GM12892 (cell line): ENCODE measurements around the gene SBNO1.
A peak's percentile ranks its signal among the peaks of the same experiment; 100 is the strongest.

Experiments
- DNase-seq: peaks from one replicate; pipeline ENCODE4 v3.0.0; 2011; ENCODE audit not compliant: insufficient read length
- FAIRE-seq: peaks from 2 replicates; lab custom pipeline; 2011; peaks lifted over from hg19 to GRCh38; lab: Jason Lieb, UNC
- POLR2A ChIP-seq: IDR thresholded peaks from 2 replicates; pipeline ENCODE4 v1.6.1; 2011; ENCODE audit warnings: low read depth, low read length, control low read depth
- POLR2AphosphoS5 ChIP-seq: IDR thresholded peaks from 2 replicates; pipeline ENCODE4 v1.6.1; 2011; ENCODE audit warnings: low read depth, low read length, control low read depth
- TAF1 ChIP-seq: IDR thresholded peaks from 2 replicates; pipeline ENCODE4 v1.6.1; 2011; ENCODE audit warnings: low read depth, mild to moderate bottlenecking, control low read depth, low read length, borderline replicate concordance

SBNO1 gene

DNA sequence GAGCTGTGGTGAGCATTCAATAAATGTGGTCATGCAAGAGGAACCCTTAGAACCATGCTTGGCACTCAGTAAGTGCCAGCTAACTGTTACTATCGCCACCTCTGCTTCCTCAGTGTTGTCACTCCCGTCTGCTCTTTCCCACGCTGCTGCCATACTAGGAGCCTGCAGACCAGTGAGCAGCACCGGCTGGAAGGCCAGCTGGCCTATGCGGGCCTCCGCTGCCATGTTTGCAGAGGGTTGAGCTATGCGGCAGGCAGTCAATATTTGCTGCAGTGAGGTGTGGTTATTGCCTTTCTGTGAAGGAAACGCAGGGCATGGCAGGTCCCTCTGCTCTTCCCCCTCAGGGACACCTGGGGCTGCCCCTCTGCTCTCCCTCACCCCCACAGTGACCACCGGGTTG, 32.3 kb upstream of the SBNO1 start:
- TF ChIP-seq POLR2A (no peak), POLR2AphosphoS5 (no peak), TAF1 (no peak)
- FAIRE-seq = no peak

GRCh38 chr12:123396543-123396942, 31.9 kb upstream of the SBNO1 start:
- DNase-seq = no peak
- no peak for TF ChIP-seq TAF1
- TF ChIP-seq POLR2A = no peak
- TF ChIP-seq POLR2AphosphoS5 = no peak
- no peak for FAIRE-seq

More for the DNA sequence above, 32.3 kb upstream of the SBNO1 start:
- DNase-seq = no peak

GRCh38 chr12:123395236-123395635, 30.6 kb upstream of the SBNO1 start:
- DNase-seq (no peak), FAIRE-seq (no peak)
- TF ChIP-seq TAF1 = no peak
- no peak for TF ChIP-seq POLR2A

- DNase-seq = no peak
- FAIRE-seq = no peak
- no peak for TF ChIP-seq TAF1
- no peak for TF ChIP-seq POLR2A
- no peak for TF ChIP-seq POLR2AphosphoS5
Measured at GRCh38 chr12:123393747-123394146, 29.1 kb upstream of the SBNO1 start.

- DNase-seq (no peak), FAIRE-seq (no peak)
- TF ChIP-seq POLR2AphosphoS5 = no peak
- no peak for TF ChIP-seq TAF1
- TF ChIP-seq POLR2A = 0 out of 2 replicates have a peak, but pooled peaks have one; percentile 26
Measured at GRCh38 chr12:123391546-123392343, 27.1 kb upstream of the SBNO1 start.

GRCh38 chr12:123390498-123391426, 26.1 kb upstream of the SBNO1 start:
- FAIRE-seq (no peak), DNase-seq (no peak)
- no peak for TF ChIP-seq POLR2A

DNA sequence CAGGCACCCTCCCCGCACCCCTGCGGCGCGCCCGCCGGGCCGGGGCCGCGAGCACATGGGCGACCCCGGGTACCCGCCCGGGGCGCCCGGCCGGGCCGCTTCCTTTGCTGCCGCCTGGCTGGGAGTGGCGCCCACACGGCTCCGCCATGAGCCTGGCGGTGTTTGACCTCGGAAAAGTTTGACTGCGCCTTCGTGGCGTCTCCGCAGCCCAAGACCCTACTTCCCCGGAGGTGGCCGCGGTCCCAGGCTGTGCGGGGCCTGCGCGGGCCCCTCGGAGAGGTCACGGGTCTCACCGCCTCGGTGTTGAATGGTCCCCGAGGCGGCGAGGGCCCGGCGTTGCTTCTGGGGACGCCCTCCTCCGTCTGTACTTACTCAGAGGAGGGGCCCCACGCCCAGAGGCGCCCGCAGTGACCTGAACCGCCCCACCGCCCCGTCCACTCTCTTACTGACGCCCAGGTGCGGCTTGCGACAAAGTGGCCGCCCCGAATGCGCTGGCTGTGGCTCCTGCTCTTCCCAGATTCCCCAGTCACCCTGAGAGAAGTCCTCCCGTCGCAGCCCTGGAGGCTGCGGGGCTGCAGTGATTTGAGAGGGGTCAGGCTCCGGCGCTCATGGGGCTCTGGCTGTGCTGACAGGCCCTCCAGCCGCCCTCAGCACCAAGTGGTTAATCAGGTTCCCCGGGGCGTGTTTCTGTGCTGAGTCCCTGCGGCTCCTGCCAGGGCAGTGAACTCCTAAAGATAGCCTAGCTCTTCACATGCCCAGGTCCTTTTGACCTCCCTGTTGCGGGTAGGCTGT, 25.1 kb upstream of the SBNO1 start:
- FAIRE-seq (no peak), DNase-seq (peak; percentile 60)
- TF ChIP-seq POLR2A (peak; percentile 42; the same call in 1 of the 2 replicates), POLR2AphosphoS5 (no peak)

DNA sequence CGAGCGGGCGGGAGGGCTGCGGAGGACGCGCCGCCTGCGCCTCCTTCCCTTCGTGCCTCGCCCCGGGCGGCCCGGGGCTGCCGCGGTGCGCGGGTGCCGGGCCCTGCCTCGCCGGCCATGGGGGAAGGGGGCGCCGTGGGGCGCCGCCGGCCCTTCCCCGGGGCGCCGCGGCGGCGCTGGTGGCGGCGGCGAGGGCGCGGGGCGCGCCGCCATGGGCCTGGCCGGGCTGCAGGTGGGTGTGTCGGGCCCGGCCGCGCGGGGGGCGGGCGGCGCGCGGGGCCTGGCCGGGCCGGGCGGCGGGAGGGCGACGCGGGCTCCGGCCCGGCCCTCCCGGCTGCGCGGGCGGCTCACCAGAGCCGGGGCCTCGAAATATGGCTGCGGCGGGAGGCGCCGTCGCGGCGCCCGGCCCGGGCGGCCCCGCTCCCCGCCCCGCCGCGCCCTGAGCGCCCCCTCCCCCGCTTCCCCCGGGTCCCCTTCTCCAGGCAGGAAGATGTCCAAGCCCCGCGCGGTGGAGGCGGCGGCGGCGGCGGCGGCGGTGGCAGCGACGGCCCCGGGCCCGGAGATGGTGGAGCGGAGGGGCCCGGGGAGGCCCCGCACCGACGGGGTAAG, 24.4 kb upstream of the SBNO1 start:
- no peak for DNase-seq
- no peak for TF ChIP-seq POLR2AphosphoS5
- TF ChIP-seq POLR2A = no peak
- no peak for TF ChIP-seq TAF1
- FAIRE-seq = no peak

- TF ChIP-seq TAF1 (no peak), POLR2AphosphoS5 (peak; percentile 54; the same call in 1 of the 2 replicates), POLR2A (peak; percentile 54)
- peak; percentile 85 for DNase-seq
- peak; percentile 38 for FAIRE-seq
Measured at GRCh38 chr12:123388177-123388950, 23.7 kb upstream of the SBNO1 start.
